ENCODE results near the gene SRPRA. TPM values are rescaled to one million over a fixed set of nuclear protein-coding genes. Genes with fewer than 3 reads are reported as not detected.
A peak's percentile ranks its signal among the peaks of the same experiment; 100 is the strongest.

SRPRA gene
- total RNA-seq, 4 donors from 2014 or later = 64.9 to 90.0 (median 80.4) TPM

- no peaks in the 10 kb centered on the region for H3K9me3 ChIP-seq
- peak overlapping the region in 2 of 4 donors; percentile 45 to 72 for H3K27ac ChIP-seq
- peaks cover 0 to 76% (median 21%) of the 10 kb centered on the region in 4 donors for H3K4me1 ChIP-seq
- no peak overlapping the region for H3K4me3 ChIP-seq
- WGBS, 2 donors = 40 to 46% methylated on average over 4 of the region's 4 CpGs
- H3K27me3 ChIP-seq = no peaks in the 10 kb centered on the region
- H3K36me3 ChIP-seq = peaks cover 0 to 20% (median 0%) of the 10 kb centered on the region in 3 donors
- no peak for DNase-seq (ENCODE audit: low spot score in 2 of 2)
- TF ChIP-seq CTCF (IDR thresholded peaks at IDR 0.05) = no peak
These were observed 39.6 kb upstream of the SRPRA start for GRCh38 chr11:126308271-126308671.

GRCh38 chr11:126307706-126308105 lies 39.0 kb upstream of the SRPRA start:
- Histone ChIP-seq H3K4me1 (peaks cover 0 to 76% (median 22%) of the 10 kb centered on the region in 4 donors), H3K36me3 (peaks cover 0 to 14% (median 0%) of the 10 kb centered on the region in 3 donors), H3K27me3 (no peaks in the 10 kb centered on the region), H3K4me3 (no peak overlapping the region), H3K9me3 (no peaks in the 10 kb centered on the region), H3K27ac (peak overlapping the region in 2 of 4 donors; percentile 45 to 72)
- no peak for DNase-seq (ENCODE audit: low spot score in 2 of 2)
- TF ChIP-seq EP300 (IDR thresholded peaks at IDR 0.05) (no peak), POLR2A (IDR thresholded peaks at IDR 0.05) (no peak), CTCF (IDR thresholded peaks at IDR 0.05) (peak in 3 of 5 experiments; percentile 17 to 45 (median 30))
- 9 to 15% methylated on average over 5 of the region's 5 CpGs for WGBS, 2 donors

GRCh38 chr11:126305699-126306098 lies 37.0 kb upstream of the SRPRA start:
- Histone ChIP-seq H3K27me3 (no peaks in the 10 kb centered on the region), H3K9me3 (no peaks in the 10 kb centered on the region), H3K4me3 (no peak overlapping the region), H3K27ac (peak overlapping the region in 2 of 4 donors; percentile 6 to 39), H3K36me3 (peaks cover 0 to 20% (median 0%) of the 10 kb centered on the region in 3 donors), H3K4me1 (peaks cover 0 to 63% (median 17%) of the 10 kb centered on the region in 4 donors)
- 91 to 93% methylated on average over 4 of the region's 4 CpGs for WGBS, 2 donors
- TF ChIP-seq CTCF (IDR thresholded peaks at IDR 0.05) (no peak), EP300 (IDR thresholded peaks at IDR 0.05) (no peak), POLR2A (IDR thresholded peaks at IDR 0.05) (no peak)
- no peak for DNase-seq (ENCODE audit: low spot score in 2 of 2)

GRCh38 chr11:126304457-126305075 lies 35.9 kb upstream of the SRPRA start:
- peaks cover 0 to 53% (median 13%) of the 10 kb centered on the region in 4 donors for H3K4me1 ChIP-seq
- H3K4me3 ChIP-seq = peak overlapping the region; percentile 65 to 89 (median 71)
- no peak for TF ChIP-seq EP300 (IDR thresholded peaks at IDR 0.05)
- no peak for TF ChIP-seq POLR2A (IDR thresholded peaks at IDR 0.05)
- no peak for TF ChIP-seq CTCF (IDR thresholded peaks at IDR 0.05)
- H3K9me3 ChIP-seq = no peaks in the 10 kb centered on the region
- peaks cover 0 to 27% (median 0%) of the 10 kb centered on the region in 3 donors for H3K36me3 ChIP-seq
- H3K27me3 ChIP-seq = no peaks in the 10 kb centered on the region
- peak overlapping the region; percentile 79 to 96 (median 91) for H3K27ac ChIP-seq
- WGBS, 2 donors = 28 to 40% methylated on average over 12 of the region's 12 CpGs
- no peak for DNase-seq (ENCODE audit: low spot score in 2 of 2)

- 2% methylated on average over 48 to 60 of the region's 61 CpGs for WGBS, 2 donors
- Histone ChIP-seq H3K4me1 (peaks cover 0 to 53% (median 13%) of the 10 kb centered on the region in 4 donors), H3K9me3 (no peaks in the 10 kb centered on the region), H3K27me3 (no peaks in the 10 kb centered on the region), H3K36me3 (peaks cover 0 to 29% (median 0%) of the 10 kb centered on the region in 3 donors), H3K4me3 (peak within 1 kb of the TSS; percentile 65 to 89 (median 71)), H3K27ac (peak within 1 kb of the TSS; percentile 79 to 96 (median 91))
- DNase-seq (ENCODE audit: low spot score in 2 of 2) = peak; percentile 77 to 80
- TF ChIP-seq EP300 (IDR thresholded peaks at IDR 0.05) (peak; percentile 27 to 89), POLR2A (IDR thresholded peaks at IDR 0.05) (peak; percentile 20 to 73), CTCF (IDR thresholded peaks at IDR 0.05) (no peak)
These were observed 35.1 kb upstream of the SRPRA start, which contains the start of gene DCPS for GRCh38 chr11:126303623-126304456. DCPS (plus strand) TSS chr11:126304060; CDS start chr11:126304081, 21 bp downstream.

Data from tibial nerve (tissue), 4 donors.